ENCODE measurements around the gene TRAF3IP1.

TRAF3IP1 gene

GRCh38 chr2:238288650-238289573 lies 31.4 kb upstream of the TRAF3IP1 start:
- Histone ChIP-seq H2AFZ (ENCODE audit: low read length) (peak overlapping the region; percentile 95), H3K27ac (replicated peaks; ENCODE audit: low read length) (peak overlapping the region; percentile 67)

GRCh38 chr2:238289574-238289973 lies 30.7 kb upstream of the TRAF3IP1 start:
- Histone ChIP-seq H3K9ac (ENCODE audit: low read depth, low read length, poor library complexity) (peak overlapping the region; percentile 50), H3K9me3 (replicated peaks in 1 of 2; ENCODE audit: control insufficient read depth in 2 of 2, insufficient read depth in 1 of 2, low read depth in 1 of 2, low read length in 2 of 2) (no peaks in the 10 kb centered on the region), H3K23ac (ENCODE audit: low read depth, low read length, poor library complexity) (no peak overlapping the region), H3K36me3 (replicated peaks in 1 of 2; ENCODE audit: control insufficient read depth in 2 of 2, insufficient read depth in 2 of 2, low read length in 2 of 2) (no peaks in the 10 kb centered on the region), H3K4me1 (ENCODE audit: control insufficient read depth in 2 of 2, insufficient read depth in 1 of 2, low read depth in 1 of 2, low read length in 2 of 2) (peaks cover 35 to 43% of the 10 kb centered on the region in 2 donors), H4K91ac (ENCODE audit: low read depth, low read length, poor library complexity) (no peak overlapping the region), H2BK15ac (ENCODE audit: low read length) (no peak overlapping the region), H3K27ac (replicated peaks; ENCODE audit: low read length) (no peak overlapping the region), H3K14ac (ENCODE audit: low read length) (no peak overlapping the region), H2BK12ac (ENCODE audit: low read length) (no peak overlapping the region), H2BK5ac (ENCODE audit: low read length) (no peak overlapping the region), H4K8ac (ENCODE audit: low read depth, low read length) (no peak overlapping the region), H3K4ac (ENCODE audit: low read length) (no peak overlapping the region), H3K4me2 (ENCODE audit: insufficient read depth, low read length, poor library complexity, severe bottlenecking) (peak overlapping the region; percentile 90), H3K18ac (ENCODE audit: low read length) (no peak overlapping the region), H2AK5ac (ENCODE audit: low read depth, low read length) (no peak overlapping the region), H2AFZ (ENCODE audit: low read length) (peak overlapping the region; percentile 95), H3K4me3 (ENCODE audit: low read length in 2 of 2) (peak overlapping the region; percentile 31 to 90), H3K79me1 (ENCODE audit: low read depth, low read length) (no peaks in the 10 kb centered on the region), H3K27me3 (ENCODE audit: control insufficient read depth in 3 of 3, insufficient read depth in 3 of 3, low read depth in 1 of 3, low read length in 3 of 3) (no peaks in the 10 kb centered on the region), H2BK120ac (ENCODE audit: low read depth, low read length) (no peak overlapping the region)
- no CpG with 5 or more reads among the region's 13 CpGs for WGBS, 2 donors (ENCODE audit: extremely low coverage in 2 of 2, insufficient read length in 2 of 2, insufficient replicate concordance in 1 of 2)
- DNase-seq (ENCODE audit: low spot score), result no peak

More at GRCh38 chr2:238288650-238289573, 31.4 kb upstream of the TRAF3IP1 start:
- H3K4me2 ChIP-seq (ENCODE audit: insufficient read depth, low read length, poor library complexity, severe bottlenecking), result peak overlapping the region; percentile 90
- peak overlapping the region; percentile 56 for H3K23ac ChIP-seq (ENCODE audit: low read depth, low read length, poor library complexity)
- H2BK120ac ChIP-seq (ENCODE audit: low read depth, low read length), result no peak overlapping the region
- no peak overlapping the region for H3K14ac ChIP-seq (ENCODE audit: low read length)
- no peaks in the 10 kb centered on the region for H3K9me3 ChIP-seq (replicated peaks in 1 of 2; ENCODE audit: control insufficient read depth in 2 of 2, insufficient read depth in 1 of 2, low read depth in 1 of 2, low read length in 2 of 2)
- H3K4ac ChIP-seq (ENCODE audit: low read length), result no peak overlapping the region
- H3K27me3 ChIP-seq (ENCODE audit: control insufficient read depth in 3 of 3, insufficient read depth in 3 of 3, low read depth in 1 of 3, low read length in 3 of 3), result no peaks in the 10 kb centered on the region
- peak overlapping the region; percentile 86 to 90 for H3K4me3 ChIP-seq (ENCODE audit: low read length in 2 of 2)
- no peak overlapping the region for H2AK5ac ChIP-seq (ENCODE audit: low read depth, low read length)
- DNase-seq (ENCODE audit: low spot score), result peak; percentile 99
- WGBS, 2 donors (ENCODE audit: extremely low coverage in 2 of 2, insufficient read length in 2 of 2, insufficient replicate concordance in 1 of 2), result no CpG with 5 or more reads among the region's 108 CpGs
- H2BK5ac ChIP-seq (ENCODE audit: low read length), result no peak overlapping the region
- H3K4me1 ChIP-seq (ENCODE audit: control insufficient read depth in 2 of 2, insufficient read depth in 1 of 2, low read depth in 1 of 2, low read length in 2 of 2), result peaks cover 35 to 43% of the 10 kb centered on the region in 2 donors
- H3K9ac ChIP-seq (ENCODE audit: low read depth, low read length, poor library complexity), result peak overlapping the region; percentile 94
- H2BK15ac ChIP-seq (ENCODE audit: low read length), result no peak overlapping the region
- peak overlapping the region; percentile 64 for H3K18ac ChIP-seq (ENCODE audit: low read length)
- H4K8ac ChIP-seq (ENCODE audit: low read depth, low read length), result no peak overlapping the region
- H3K36me3 ChIP-seq (replicated peaks in 1 of 2; ENCODE audit: control insufficient read depth in 2 of 2, insufficient read depth in 2 of 2, low read length in 2 of 2), result no peaks in the 10 kb centered on the region
- H3K79me1 ChIP-seq (ENCODE audit: low read depth, low read length), result no peaks in the 10 kb centered on the region
- H2BK12ac ChIP-seq (ENCODE audit: low read length), result no peak overlapping the region
- no peak overlapping the region for H4K91ac ChIP-seq (ENCODE audit: low read depth, low read length, poor library complexity)

- Histone ChIP-seq H3K4me3 (ENCODE audit: low read length in 2 of 2) (peak overlapping the region in 1 of 2 donors; percentile 90), H3K27ac (replicated peaks; ENCODE audit: low read length) (no peak overlapping the region)
These were observed 30.2 kb upstream of the TRAF3IP1 start for GRCh38 chr2:238290091-238290509.

More at GRCh38 chr2:238290091-238290509, 30.2 kb upstream of the TRAF3IP1 start:
- no CpG with 5 or more reads among the region's 8 CpGs for WGBS, 2 donors (ENCODE audit: extremely low coverage in 2 of 2, insufficient read length in 2 of 2, insufficient replicate concordance in 1 of 2)
- DNase-seq (ENCODE audit: low spot score), result no peak
- Histone ChIP-seq H3K18ac (ENCODE audit: low read length) (no peak overlapping the region), H2BK5ac (ENCODE audit: low read length) (no peak overlapping the region), H2BK12ac (ENCODE audit: low read length) (no peak overlapping the region), H2BK120ac (ENCODE audit: low read depth, low read length) (no peak overlapping the region), H3K4ac (ENCODE audit: low read length) (no peak overlapping the region), H3K9me3 (replicated peaks in 1 of 2; ENCODE audit: control insufficient read depth in 2 of 2, insufficient read depth in 1 of 2, low read depth in 1 of 2, low read length in 2 of 2) (peaks cover 0 to 2% of the 10 kb centered on the region in 2 donors), H2BK15ac (ENCODE audit: low read length) (no peak overlapping the region), H3K27me3 (ENCODE audit: control insufficient read depth in 3 of 3, insufficient read depth in 3 of 3, low read depth in 1 of 3, low read length in 3 of 3) (peaks cover 0 to 4% (median 0%) of the 10 kb centered on the region in 3 experiments), H3K36me3 (replicated peaks in 1 of 2; ENCODE audit: control insufficient read depth in 2 of 2, insufficient read depth in 2 of 2, low read length in 2 of 2) (no peaks in the 10 kb centered on the region), H2AFZ (ENCODE audit: low read length) (peak overlapping the region; percentile 95), H3K4me1 (ENCODE audit: control insufficient read depth in 2 of 2, insufficient read depth in 1 of 2, low read depth in 1 of 2, low read length in 2 of 2) (peaks cover 31 to 39% of the 10 kb centered on the region in 2 donors), H3K4me2 (ENCODE audit: insufficient read depth, low read length, poor library complexity, severe bottlenecking) (no peak overlapping the region), H4K91ac (ENCODE audit: low read depth, low read length, poor library complexity) (no peak overlapping the region), H2AK5ac (ENCODE audit: low read depth, low read length) (no peak overlapping the region), H3K23ac (ENCODE audit: low read depth, low read length, poor library complexity) (no peak overlapping the region), H3K9ac (ENCODE audit: low read depth, low read length, poor library complexity) (no peak overlapping the region), H3K79me1 (ENCODE audit: low read depth, low read length) (no peaks in the 10 kb centered on the region), H4K8ac (ENCODE audit: low read depth, low read length) (no peak overlapping the region), H3K14ac (ENCODE audit: low read length) (no peak overlapping the region)

Measured in neuronal stem cell (in vitro differentiated cells).